GM18861 (cell line): ENCODE results near the gene CACNG1.

Source experiments
- ATAC-seq: cut with Tn5 transposase; IDR thresholded peaks from one replicate; pipeline ENCODE4 v1.9.1; 2021; ENCODE audit not compliant: unreplicated experiment

The CACNG1 gene, protein sequence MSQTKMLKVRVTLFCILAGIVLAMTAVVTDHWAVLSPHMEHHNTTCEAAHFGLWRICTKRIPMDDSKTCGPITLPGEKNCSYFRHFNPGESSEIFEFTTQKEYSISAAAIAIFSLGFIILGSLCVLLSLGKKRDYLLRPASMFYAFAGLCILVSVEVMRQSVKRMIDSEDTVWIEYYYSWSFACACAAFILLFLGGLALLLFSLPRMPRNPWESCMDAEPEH

DNA sequence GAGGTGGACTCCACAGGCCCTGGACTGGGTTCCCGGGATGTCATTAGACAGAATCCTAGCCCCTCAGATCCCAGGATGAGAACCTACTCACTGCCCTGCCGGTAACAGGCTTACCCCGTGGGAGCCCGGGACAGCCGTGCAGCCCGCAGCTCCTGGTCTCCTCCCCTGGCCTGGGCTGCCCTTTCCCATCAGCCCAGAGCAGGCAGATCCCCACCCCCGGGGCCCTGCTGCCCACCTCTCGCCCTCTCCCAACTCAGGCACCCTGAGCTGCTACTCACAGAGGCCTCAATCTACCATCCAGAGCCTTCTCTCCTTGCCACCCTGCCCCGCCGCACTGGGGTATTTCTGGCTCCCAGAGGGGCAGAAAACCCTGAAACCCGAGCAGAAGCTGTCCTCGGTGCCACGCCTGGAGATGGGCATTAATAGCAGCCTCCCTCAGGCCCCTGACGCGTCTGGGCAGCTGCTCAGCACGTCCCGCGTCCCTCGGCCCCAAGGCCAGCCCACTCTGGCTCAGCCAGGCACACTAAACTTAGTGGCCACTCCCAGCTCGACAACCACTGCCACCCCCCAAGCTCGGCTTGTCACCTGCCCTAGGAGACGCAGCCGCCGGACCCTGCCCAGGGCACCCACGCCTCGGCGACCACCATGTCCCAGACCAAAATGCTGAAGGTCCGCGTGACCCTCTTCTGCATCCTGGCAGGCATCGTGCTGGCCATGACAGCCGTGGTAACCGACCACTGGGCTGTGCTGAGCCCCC lies at the start of gene CACNG1:
TSS of gene CACNG1 (plus strand) at position 539 of the 757 bp plus-strand sequence. CDS start at position 646, 107 bp downstream.
- no peak for ATAC-seq

- no peak for ATAC-seq
Measured at GRCh38 chr17:66994930-66995535, 49.3 kb upstream of the CACNG1 start.

GRCh38 chr17:66995944-66996343 lies 48.4 kb upstream of the CACNG1 start:
- no peak for ATAC-seq

DNA sequence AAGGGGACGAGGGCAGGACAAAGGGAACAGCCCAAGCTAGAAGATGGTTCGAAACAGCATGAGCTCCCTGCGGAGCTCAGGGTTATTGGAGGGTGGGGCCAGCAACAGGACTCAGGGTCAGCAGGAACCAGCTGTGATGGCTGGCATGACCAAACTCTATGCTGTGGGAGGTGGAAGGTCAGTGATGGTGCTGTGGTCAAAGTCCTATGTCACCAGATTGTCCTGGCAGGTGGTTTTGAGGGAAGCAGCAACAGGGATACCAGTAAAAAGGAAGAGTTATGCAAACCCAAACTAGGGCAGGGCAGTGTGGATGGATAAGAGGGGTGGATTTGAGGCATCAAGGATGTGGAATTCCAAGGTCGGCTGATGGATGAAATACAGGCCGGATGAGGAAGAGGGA lies 47.4 kb upstream of the CACNG1 start:
- ATAC-seq = no peak

DNA sequence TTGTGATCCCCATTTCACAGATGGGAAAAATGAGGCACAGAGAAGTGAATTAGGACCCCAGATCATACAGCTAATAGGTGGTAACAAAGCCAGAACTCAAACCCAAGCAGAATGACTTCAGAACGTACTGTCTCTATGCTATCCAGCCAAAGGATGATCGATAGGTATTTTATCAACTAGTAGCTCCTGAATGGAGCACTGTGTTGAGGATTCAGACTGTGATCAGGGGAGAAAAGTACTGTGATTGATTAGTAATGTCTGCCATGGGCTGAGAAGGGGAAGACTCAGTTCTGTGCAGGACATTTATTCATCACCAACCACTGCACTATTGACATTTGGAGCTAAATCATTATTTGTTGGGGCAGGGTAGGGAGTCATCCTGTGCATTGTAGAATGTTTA lies 41.1 kb upstream of the CACNG1 start:
- ATAC-seq = no peak

DNA sequence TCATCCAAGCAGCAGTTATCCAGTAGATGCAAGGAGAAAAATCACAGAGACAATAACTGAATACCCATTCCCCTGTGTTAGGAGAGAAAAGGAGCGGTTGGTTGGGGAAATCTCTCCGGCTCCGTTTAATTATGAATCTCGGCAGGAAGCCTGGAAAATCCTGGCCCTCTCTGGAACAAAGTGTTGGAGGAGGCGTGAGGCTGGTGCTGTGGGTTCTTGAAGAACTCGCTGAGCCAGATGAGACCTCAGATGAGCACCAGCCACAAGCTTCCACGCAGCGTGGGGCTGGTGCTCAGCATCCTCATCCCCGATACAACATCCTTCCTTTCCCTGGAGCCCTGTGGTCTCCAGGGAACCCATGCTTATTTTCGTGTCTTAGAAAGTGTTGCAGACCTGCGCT lies 40.2 kb upstream of the CACNG1 start:
- ATAC-seq = no peak

- no peak for ATAC-seq
Measured at GRCh38 chr17:67007266-67007665, 37.1 kb upstream of the CACNG1 start.

DNA sequence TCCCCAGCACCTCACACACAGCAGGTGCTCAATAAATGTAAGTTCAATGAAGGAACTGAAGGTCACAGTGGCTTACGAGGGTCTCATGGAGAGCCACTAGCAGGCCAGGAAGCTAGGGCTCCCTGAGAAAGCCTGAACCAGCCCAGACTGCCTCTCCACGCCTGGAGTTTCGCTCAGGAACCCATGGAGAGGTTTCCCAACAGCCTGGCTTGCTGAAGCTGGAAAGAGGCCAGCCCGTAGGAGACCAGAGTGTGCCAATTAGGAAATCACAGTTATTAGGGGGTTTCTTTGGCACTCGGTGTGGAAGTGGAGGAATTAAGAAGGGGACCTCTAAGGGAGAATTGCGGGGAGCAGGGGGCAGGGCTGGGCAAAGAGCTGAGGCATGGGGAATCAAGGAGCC lies 36.3 kb upstream of the CACNG1 start:
- ATAC-seq = no peak

DNA sequence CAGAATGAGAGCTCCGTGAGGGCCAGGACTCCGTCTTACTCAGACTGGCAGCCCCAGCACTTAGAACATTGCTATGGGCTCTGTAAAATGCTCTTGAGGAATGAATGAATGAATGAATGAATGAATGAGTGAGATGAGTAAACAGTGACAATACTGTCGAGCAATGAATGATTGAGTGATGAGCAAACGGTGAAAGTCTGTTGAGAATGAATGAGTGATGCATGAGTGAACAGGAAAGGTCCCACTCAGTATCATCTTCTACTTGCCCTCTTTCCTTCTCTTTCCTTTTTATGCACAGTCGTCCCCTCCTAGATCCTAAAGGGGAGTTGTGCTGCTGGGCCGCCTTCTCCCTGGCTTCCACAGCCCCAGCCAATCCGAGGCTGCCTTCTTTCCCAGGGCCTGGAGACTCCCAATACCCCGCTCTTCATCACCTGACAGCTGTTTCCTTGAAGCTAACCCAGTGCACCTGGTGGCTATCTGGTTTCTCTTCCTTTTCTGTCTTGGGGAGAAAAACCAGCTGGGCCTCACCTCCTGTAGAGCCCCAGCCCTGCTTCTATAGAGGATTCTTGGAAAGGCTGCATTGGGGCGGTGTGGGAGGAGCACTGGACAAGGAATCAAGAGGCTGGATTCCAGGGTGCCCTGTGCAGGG lies 32.7 kb upstream of the CACNG1 start:
- ATAC-seq = no peak

- no peak for ATAC-seq
Measured at GRCh38 chr17:67013891-67014290, 30.5 kb upstream of the CACNG1 start.

DNA sequence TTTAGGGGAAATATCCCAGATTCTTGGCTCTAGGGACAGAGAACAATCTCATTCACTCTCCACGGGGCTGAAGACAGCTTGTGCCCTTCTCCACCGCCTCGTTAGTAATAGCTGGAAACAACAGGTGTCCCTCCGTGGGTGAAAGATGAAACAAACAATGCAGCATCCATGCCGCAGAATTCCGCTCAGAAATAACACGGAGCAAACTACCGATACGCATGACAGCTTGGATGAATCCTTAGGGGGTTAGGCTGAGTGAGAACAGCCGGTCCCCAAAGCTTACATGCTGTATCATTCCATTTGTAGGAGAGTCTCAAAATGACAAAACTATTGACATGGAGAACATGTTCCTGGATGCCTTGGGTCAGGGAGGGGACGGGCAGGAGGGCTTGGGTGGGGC lies 29.4 kb upstream of the CACNG1 start:
- ATAC-seq = no peak

- ATAC-seq = no peak
Measured at GRCh38 chr17:67016039-67016762, 28.2 kb upstream of the CACNG1 start.

- ATAC-seq = no peak
Measured at GRCh38 chr17:67017910-67018309, 26.4 kb upstream of the CACNG1 start.

DNA sequence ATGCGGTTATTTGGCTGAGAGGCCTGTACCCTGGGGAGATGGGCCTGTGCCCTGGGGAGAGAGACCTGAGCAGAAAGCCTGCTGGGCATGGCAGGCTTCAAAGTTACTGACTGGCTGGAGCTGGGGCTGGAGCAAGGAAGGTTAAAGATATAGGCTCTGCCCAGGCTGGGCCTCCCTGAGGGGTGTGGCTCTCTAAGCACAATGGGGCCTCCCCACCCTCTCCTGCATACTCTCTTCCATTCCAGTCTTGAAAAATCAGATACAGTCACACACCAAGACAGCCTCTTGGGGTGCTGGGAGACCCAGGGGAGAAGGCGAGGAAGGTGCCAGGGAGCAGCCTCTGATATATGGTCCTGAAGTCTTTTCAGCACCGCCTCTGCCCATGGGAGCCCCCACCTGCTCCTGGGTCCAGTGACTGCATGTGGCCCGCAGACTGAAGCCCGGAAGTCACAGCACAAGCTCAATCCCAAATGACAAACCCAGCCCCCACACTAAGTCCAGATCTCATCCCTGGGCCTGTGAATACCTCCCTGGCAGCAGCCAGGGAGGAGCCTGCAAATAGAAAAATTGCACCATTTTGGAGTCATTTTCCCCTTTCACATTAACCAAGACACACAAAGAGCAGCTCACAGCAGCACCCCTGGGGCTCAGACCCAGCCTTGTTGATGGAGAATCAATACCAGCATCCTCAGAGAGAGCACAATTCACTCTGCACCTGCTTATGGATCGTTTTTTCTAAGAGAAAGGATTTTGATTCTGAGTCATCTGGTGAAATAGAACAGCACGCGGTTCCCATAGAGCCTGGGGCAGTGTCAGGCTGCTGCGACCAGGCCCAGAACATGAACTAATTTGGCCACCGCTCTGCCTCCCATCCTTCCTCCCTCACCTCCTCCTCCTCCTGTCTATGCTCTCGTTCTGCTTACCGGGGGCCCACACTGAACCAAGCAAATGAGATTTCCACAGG lies 25.6 kb upstream of the CACNG1 start:
- ATAC-seq = no peak

GRCh38 chr17:67019809-67020208 lies 24.5 kb upstream of the CACNG1 start:
- no peak for ATAC-seq

GRCh38 chr17:67020293-67020766 lies 24.0 kb upstream of the CACNG1 start:
- no peak for ATAC-seq

GRCh38 chr17:67021196-67021595 lies 23.2 kb upstream of the CACNG1 start:
- ATAC-seq = no peak

DNA sequence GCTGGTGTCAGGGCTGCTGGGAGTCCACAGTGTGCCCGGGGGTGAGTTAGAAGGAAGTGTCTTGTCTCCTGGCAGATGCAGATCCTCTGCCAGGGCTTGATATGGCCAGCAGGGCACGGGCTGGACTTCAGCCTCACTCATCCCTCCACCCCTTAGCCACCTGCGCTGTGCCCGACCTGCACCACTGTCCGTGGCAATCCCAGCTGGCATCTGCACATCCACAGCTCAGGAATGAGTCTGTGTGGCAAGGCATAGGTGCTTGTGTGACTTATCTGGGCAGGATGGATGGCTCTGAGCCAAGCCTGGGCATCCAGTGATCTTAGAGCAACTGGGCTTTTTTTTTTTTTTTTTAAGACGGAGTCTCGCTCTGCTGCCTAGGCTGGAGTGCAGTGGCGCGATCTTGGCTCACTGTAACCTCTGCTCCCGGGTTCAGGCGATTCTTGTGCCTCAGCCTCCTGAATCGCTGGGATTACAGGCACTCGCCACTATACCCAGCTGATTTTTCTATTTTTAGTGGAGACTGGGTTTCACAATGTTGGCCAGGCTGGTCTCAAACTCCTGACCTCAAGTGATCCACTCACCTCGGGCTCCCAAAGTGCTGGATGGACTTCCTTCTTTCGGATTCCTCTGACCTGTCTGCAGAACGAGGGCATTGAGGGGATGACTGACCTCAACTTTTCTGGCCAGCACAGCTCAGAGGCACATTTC lies 22.5 kb upstream of the CACNG1 start:
- ATAC-seq = no peak

DNA sequence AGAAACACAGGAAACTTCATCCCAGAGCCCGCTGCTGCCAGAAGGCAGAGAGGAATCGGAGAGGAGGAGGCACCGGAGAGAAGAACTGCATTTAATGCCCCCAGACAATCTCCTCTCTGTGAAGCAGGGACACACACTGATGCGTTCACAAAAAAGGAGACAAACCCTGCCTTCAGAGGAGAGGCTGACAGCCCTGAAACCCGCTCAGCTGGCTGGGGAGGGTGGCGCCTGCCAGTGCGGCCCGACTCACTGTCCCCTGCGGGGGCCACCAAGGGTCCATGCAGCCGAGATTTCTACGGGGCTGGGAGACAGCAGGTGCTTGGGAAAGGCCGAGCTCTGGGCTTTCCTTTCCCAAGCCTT lies 21.9 kb upstream of the CACNG1 start:
- ATAC-seq = no peak
